ENCODE measurements around the gene USP9Y.

Gene USP9Y

GRCh38 chrY:12765976-12766375 is 64.9 kb downstream of the USP9Y start:
- in situ Hi-C loops (cut with HindIII; ENCODE audit: low sequenced_read_pairs) = no loop called here

GRCh38 chrY:12784521-12784920 is 83.5 kb downstream of the USP9Y start:
- in situ Hi-C loops (cut with HindIII; ENCODE audit: low sequenced_read_pairs) = no loop called here

- in situ Hi-C loops (cut with HindIII; ENCODE audit: low sequenced_read_pairs) = no loop called here
Observed at GRCh38 chrY:12793999-12794398, 93.0 kb downstream of the USP9Y start.

- in situ Hi-C loops (cut with HindIII; ENCODE audit: low sequenced_read_pairs) = no loop called here
Observed at GRCh38 chrY:12808046-12808445, 107.0 kb downstream of the USP9Y start.

- in situ Hi-C loops (cut with HindIII; ENCODE audit: low sequenced_read_pairs) = no loop called here
Observed at GRCh38 chrY:12809034-12809433, 108.0 kb downstream of the USP9Y start.

- in situ Hi-C loops (cut with HindIII; ENCODE audit: low sequenced_read_pairs) = no loop called here
Observed at GRCh38 chrY:12823408-12823807, 122.4 kb downstream of the USP9Y start.

- in situ Hi-C loops (cut with HindIII; ENCODE audit: low sequenced_read_pairs) = no loop called here
Observed at GRCh38 chrY:12826791-12827190, 125.8 kb downstream of the USP9Y start.

- in situ Hi-C loops (cut with HindIII; ENCODE audit: low sequenced_read_pairs) = no loop called here
Observed at GRCh38 chrY:12833284-12833683, 132.3 kb downstream of the USP9Y start.

- in situ Hi-C loops (cut with HindIII; ENCODE audit: low sequenced_read_pairs) = no loop called here
Observed at GRCh38 chrY:12837550-12837949, 136.5 kb downstream of the USP9Y start.

GRCh38 chrY:12841368-12841767 is 140.3 kb downstream of the USP9Y start:
- in situ Hi-C loops (cut with HindIII; ENCODE audit: low sequenced_read_pairs) = no loop called here

- in situ Hi-C loops (cut with HindIII; ENCODE audit: low sequenced_read_pairs) = no loop called here
Observed at GRCh38 chrY:12846793-12847192, 145.8 kb downstream of the USP9Y start.

- in situ Hi-C loops (cut with HindIII; ENCODE audit: low sequenced_read_pairs) = no loop called here
Observed at GRCh38 chrY:12855791-12856275, 154.8 kb downstream of the USP9Y start.

- in situ Hi-C loops (cut with HindIII; ENCODE audit: low sequenced_read_pairs) = no loop called here
Observed at GRCh38 chrY:12867960-12868359, 166.9 kb downstream of the USP9Y start.

- in situ Hi-C loops (cut with HindIII; ENCODE audit: low sequenced_read_pairs) = no loop called here
Observed at GRCh38 chrY:12896973-12897372, 195.9 kb downstream of the USP9Y start.

GRCh38 chrY:12898604-12899003 is 197.6 kb downstream of the USP9Y start:
- in situ Hi-C loops (cut with HindIII; ENCODE audit: low sequenced_read_pairs) = no loop called here

- in situ Hi-C loops (cut with HindIII; ENCODE audit: low sequenced_read_pairs) = no loop called here
Observed at GRCh38 chrY:12904618-12905516, 203.8 kb downstream of the USP9Y start, which contains the start of gene DDX3Y. Gene DDX3Y (plus strand): TSS chrY:12904868. CDS start chrY:12904937, 69 bp downstream.

GRCh38 chrY:12905517-12905872 is 204.5 kb downstream of the USP9Y start:
- in situ Hi-C loops (cut with HindIII; ENCODE audit: low sequenced_read_pairs) = no loop called here

GRCh38 chrY:12905895-12906294 is 204.9 kb downstream of the USP9Y start:
- in situ Hi-C loops (cut with HindIII; ENCODE audit: low sequenced_read_pairs) = no loop called here

Data from endothelial cell of hepatic sinusoid (primary cell).